HG02884 (cell line): ENCODE measurements around the gene FOXN3.

Source experiments
- ATAC-seq: cut with Tn5 transposase; IDR thresholded peaks from one replicate; pipeline ENCODE4 v1.9.1; 2021; ENCODE audit warnings: mild to moderate bottlenecking, moderate library complexity; ENCODE audit not compliant: unreplicated experiment

FOXN3 gene

DNA sequence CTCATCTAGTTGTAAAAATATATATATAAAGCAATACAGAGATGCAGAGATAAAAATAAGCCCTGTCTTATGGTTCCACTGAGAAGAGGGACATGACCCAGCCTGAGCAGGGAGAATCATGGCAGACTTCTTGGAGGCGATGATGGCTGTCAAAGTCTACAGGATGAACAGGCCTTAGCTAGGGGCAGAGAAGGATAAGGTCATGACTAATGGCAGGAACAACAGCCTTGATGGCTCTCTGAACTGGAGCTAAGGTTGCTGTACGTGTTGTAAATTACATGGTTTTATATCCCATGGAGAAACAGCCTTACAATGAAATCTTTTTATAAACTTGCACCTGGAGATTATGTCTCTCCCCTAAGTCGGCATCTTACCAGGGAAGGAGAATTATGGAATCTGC lies 32.4 kb downstream of the FOXN3 start:
- ATAC-seq, result no peak

DNA sequence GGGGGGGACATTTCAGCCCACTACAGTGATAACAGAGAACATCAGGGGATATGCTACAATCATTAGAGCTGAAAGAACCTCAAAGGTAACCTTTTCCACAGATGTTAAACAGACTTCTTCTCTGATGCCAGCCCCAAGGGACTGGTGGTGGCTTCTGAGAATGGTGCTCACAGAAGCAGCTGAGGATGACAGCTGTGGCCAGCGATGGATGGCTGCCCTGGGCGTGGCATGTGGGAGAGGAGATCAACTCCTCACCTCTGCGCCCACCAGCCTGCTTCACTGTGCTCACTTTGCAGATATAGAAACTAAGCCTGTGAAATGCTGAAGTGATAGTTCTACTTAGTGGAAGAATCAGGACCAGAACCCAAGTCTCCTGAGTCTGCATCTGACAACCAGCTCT lies 33.0 kb downstream of the FOXN3 start:
- peak; percentile 63 for ATAC-seq

DNA sequence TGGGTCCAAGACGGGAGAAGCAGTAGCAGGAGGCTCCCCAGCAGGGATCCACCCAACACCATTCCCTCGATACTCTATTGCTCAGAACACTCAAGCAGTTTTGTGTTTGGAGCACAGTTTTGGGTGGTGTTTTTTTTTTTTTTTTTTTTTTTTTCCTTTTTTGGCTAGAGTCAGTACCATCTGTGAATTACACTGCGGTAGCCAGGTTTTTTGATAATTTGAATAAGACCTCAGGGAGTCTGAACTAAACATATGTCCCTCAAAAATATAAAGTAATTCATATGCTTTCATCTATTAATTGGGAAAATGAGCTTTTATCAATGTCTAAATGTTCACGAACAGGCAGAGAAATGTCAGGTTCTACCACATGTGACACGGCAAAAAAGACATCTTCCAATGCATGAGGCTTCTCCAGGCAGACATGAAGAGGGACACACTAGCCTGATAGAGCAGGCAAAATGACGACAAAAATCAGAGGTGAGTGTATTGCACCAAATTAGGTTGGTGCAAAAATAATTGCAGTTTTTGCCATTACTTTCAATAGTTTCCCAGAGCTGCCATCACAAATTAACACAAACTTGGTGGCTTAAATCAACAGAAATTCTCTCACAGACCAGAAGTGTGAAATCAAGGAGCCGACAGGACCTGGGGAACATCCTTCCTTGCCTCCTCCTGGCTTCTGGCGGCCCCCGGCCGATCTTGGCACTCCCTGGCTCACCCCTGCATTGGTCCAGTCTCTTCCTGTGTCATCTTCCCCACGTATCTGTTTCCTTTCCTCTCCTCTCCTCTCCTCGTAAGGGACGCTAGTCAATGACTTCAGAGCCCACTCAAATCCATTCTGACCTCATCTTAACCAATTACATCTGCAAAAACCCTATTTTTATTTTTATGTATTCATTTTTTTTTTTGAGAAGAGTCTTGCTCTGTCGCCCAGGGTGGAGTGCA lies 33.9 kb downstream of the FOXN3 start:
- no peak for ATAC-seq

DNA sequence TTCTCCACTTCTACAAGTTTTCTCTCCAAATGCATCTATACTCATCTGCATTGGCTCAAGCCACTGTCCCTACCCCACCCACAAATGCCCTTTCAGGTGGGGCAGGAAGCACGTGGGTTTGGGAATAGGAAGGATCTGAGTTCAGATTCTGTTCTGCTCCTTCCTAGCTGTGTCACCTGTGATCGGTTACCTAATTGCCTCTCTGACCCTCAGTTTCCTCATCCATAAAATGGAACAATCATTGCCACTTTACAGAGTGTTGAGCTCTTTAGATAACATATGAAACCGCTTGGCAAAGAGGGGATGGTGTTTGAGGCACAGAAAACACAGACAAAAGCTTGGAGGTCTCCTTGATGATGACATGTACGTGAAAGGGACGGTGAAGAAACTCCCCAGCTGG lies 34.5 kb downstream of the FOXN3 start:
- ATAC-seq, result no peak

DNA sequence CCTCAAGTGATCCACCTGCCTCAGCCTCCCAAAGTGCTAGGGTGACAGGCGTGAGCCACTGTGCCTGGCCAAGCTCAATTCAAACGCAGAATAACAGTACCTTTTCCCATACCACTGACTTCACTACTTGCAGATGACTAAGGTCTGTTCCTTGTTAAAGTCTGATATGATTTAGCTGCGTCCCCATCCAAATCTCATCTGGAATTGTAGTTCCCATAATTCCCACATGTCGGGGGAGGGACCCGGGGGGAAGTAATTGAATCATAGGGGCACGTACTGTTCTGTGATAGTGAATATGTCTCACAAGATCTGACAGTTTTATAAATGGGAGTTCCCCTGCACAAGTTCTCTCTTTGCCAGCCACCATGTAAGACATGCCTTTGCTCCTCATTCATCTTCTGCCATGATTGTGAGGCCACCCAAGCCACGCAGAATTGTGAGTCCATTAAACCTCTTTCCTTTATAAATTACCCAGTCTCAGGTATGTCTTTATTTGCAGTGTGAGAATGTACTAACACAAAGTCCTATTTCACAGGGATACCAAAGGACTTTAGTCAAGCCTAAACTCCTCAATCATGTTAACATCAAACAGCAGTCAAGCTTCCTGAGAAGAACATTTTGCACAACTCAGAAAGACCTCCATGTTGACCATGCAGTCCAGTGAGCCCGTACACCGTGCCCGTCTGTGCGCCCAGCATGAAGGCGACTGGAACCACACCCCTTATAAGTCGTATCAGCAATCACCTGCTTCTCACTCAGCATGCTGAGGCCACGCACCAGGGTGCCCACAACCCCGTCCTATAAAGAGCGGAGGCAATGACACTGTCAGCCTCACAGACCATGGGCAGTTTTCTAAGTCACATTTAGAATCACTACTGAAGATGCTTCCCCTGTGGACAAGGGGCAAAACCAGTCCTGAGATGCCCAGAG lies 36.9 kb downstream of the FOXN3 start:
- ATAC-seq, result no peak

DNA sequence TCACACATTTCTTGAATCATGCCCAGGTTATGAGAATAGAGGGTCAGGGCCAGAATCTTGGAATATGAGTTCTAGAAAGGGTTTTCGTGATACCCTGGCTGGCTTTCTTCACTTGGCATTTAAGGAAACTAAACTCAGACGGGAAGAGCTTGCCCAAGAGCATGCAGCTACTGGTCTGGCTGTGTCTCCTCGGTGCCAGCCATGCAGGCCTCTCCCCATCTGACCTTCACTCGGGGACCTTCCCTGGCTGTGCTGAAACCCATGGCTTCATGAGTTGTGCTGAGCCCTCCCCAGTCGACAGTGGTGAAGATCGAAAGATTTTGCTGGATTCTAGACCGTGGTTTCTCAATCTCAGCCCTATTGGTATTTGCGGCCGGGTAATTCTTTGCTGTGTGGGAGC lies 38.0 kb downstream of the FOXN3 start:
- ATAC-seq, result no peak

DNA sequence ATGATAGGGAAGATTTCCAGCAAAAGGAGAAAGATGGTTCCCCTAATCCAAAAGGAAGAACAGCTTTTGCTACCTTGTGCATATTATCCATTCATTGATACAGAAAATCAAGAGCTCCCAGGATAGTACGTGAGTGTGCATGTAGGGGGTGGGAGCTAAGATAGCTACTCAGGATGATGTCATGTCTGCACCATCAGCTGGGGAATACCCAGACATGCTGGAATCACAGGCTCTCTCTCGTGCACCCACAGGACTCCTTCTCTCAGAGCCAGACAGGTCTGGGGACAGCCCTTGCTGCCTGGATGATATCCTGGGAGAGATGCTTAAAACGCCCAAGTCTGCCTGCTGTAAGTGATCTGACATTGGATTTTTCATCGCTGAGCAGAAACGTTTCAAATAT lies 38.9 kb downstream of the FOXN3 start:
- ATAC-seq, result peak; percentile 82

DNA sequence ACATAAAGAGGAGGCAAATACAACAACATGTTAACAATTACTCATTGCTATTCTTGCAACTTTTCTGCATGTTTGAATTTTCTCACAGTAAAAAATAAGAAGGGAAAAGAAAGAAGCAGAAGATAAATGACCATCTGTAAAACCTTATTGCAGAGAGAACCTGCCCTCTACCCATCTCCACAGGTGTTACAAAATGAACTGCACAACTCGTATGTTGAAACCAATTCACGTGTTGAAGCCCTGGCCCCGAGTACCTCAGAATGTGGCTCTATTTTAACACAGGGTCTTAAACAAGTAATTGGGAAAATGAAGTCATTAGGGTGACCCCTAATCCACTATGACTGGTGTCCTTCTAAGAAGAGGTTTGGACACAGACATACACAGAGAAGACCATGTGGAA lies 39.5 kb downstream of the FOXN3 start:
- no peak for ATAC-seq

DNA sequence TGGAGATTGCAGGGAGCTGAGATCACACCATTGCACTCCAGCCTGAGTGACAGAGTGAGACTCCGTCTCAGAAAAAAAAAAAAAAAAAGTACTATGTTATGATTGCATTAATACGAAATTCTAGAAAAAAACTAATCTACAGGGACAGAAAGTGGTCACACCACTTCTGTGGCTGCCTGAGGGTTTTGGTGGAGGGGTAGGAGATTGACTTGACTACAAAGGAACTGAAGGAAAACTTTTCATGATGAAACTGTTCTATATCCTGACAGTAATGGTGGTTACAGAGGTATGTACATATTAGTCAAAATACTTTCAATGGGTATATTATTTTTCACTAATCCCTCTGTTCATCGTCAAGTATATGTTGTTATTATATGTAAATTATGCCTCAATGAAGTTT lies 42.1 kb downstream of the FOXN3 start:
- no peak for ATAC-seq

DNA sequence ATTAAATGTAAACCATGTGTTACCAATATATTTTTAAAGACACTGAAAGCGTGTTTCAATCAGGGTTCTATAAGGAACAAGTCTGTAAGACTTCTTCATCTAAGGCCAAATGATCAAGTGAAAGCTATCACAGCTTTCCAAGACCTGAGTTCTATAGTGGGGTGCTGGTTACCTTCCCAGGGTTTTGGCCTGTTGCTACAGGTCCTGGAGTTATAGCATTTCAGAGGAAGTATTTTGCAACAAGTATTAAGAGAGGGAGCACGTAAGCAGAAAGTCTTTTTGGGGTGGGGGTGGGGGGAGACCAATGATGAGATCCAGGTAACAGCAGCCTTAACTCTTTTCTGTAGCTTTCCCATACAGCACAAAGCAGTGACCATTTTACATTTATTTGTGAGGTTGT lies 43.8 kb downstream of the FOXN3 start:
- ATAC-seq, result no peak

DNA sequence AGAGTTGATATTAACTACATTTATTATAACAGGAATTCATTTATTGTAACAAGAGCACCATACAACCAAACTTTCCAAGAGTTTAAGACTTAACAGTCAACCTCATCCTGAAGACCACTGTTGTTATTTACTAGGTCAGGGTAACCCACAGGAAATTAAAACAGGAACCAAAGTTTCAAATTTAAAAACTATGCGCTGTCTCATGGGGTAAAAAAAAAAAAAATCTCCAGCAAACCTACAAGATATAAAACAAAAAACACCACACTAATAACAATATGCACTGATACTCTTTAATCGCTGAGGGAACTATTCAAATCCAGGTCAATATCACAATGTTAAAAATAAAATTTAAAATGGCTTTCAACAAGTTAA lies 44.5 kb downstream of the FOXN3 start:
- no peak for ATAC-seq

DNA sequence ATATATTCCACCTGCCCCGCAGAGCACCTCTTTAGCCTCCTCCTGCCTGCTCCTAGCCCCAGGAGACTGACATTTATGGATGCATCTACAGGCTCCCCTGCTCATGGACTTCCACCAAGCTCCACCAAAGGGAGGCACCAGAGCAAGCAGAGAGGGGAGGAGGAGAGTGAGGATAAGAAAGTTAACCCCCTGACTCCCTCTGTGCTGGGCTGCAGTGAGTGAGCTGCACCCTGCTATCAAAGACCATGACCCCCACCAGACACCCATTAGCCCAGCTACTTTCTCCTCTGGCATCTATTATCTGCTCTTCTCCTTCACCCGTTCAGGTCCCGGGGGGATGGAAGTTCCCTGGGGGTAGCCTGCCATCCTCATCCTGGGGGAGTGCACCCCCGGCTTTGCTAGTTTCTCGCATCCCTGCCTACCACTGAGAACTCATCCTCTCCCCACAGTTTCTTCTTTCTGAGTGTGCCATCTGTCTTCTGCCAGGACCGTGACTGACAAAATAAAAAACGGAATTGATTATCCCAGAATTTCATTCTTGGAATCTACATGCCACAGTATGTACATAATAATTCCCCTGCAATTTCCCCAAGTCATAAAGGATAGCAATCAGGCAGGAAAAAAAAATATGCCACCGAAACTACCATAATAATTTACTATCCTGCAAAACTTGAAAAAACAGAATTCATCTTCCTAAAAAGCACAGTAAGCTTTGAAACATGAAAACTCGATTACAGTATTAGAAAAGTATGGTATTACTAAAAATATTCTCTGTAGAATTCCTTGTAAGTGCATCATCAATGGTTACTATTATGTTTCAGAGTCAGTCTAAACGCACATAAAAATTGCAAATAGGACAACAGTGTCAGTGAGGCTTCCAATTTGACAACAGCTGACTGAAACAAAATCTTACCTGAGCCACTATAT lies 45.2 kb downstream of the FOXN3 start:
- no peak for ATAC-seq

DNA sequence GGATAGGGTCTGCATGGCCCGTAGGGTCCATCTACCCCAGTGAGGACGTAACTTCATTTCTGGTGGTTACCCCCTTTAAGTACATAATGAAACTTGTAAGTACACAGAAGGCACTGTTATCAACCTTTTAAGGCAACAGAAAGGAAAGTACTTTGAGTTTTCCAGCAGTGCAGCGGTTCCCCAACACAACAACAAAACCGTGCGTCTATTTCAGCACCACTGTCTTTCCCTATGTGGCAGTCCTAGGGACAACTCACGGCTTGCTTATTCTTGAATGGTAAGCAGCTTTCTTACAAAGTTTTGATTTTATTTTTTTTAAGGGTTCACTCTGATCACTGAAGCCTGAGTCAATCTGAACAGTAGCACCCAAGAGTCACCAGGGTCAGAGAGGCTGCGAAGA lies 46.3 kb downstream of the FOXN3 start:
- no peak for ATAC-seq

DNA sequence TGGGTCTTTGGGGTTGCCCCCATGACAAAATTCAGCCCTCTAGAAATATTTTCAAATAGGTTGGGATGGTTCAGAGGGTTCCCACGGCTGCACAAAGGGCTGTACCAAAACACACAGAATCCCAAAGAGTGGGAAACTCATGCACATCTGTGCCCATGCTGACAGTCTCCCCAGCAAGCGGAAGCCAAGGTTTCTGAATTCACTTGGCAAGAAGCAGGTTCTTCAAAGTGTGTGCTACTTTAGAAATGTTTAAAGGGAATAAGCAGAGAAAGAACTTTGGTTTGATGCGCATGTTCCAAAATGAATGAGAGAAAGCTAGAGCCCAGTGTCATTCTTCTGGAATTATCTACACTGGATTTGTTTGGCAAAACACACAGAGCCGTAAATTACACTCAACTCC lies 46.7 kb downstream of the FOXN3 start:
- no peak for ATAC-seq

DNA sequence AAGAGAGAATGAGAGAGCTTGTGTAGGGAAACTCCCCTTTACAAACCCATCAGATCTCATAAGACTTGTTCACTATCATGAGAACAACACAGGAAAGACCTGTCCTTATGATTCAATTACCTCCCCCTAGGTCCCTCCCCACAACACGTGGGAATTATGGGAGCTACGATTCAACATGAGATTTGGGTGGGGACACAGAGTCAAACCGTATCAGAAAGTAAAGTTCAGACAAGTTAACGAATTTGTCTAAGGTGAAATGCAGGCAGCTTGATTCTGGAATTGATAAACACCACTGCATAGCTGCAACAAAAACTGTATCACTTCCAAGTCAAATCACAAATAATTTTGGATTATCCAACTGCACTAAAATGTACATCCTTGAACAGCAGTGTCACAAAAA lies 47.4 kb downstream of the FOXN3 start:
- no peak for ATAC-seq

DNA sequence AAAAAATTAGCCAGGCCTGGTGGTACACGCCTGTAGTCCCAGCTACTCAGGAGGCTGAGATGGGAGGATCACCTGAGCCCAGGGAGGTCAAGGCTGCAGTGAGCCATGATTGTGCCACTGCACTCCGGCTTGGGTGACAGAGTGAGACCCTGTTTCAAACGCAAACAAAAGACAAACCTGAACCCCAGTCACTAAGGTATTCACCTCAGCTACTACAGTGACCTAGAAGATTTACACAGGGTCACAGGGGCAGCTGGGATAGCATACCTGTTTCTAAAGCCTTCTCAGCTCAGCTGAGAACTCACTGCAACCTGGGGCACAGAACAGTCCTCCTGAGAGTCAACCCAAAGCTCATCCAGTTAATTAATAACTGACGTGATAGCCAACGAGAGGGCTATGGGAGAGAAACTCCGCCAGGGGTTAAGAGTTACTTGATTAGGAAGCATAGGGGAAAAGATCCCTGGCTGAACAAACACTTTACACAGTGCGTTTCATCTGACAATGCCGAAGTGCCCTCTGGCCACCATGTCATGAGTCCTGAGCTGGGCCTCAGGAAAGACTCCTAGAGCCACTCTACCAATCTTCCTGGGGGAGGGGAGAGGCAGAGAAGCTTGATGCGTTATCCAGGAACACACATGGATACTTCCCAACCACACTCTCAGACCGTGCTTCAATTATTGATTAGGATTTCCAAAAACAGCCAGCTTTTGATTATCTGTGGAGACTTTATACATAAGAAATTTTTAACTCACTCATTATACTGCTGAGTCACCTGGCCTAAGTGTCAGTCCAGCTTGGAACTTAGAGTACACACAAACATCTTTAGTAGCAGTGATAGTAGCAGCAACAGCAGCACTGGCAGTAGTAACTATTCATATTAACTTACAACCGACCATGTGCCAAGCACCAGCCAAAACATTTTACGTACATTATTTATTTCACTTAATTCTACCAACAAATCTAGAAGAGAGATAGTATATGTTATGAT lies 48.2 kb downstream of the FOXN3 start:
- ATAC-seq, result no peak

DNA sequence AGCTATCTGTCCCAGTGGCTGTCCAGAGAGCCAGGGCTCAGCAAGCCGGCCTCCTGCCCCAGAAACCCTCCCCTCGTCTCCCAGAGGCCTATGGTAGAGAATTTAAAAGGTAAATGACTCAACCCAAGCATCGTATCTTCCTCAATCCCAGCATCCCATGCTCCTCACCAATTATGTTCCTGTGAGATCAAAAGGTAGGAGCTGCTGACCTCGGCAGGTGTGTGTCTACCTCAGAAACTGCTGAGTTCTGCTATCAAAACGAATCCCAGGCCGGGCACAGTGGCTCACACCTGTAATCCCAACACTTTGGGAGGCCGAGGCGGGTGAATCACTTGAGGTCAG lies 49.3 kb downstream of the FOXN3 start:
- ATAC-seq, result no peak

DNA sequence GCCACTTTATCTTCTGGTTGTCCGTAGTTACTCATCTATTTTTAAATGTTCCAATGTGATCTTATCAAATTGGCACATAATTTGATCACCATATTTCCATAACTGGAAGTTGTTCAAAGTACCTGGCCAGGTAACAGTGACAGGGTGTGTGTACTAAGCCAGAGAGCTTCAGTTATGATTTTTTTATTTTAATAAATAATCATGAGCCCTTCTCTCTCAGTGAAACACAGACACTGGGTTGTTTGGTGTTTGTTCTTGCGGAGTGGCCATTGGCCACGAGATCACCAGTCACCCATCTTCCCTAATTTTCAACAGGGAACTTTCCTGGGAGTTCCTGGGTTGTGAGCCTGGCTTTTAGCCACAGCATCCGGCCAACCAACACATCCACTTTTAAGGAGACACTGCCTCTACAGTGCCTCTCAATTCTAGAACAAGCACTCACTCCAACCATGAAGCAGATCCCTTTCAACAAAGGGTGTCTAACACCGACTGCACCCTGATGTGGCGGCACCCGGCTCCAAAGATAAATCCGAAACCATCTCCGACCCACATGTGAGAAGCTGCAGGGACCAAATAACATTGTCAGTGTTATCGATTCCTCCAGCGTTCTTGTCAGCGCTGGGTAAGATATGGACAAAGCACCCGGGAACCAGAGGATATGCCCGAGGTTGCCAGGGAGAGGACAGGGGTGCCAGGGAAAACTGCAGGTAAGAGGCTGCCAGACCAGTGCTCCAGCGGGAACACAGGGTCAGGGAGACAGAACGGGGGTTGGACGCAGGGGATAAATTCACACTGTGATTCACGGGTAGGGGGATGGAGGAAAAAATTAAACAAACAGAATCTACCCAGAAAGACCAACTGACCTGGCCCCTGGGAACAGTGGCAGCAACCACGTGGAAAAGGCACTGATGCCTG lies 49.9 kb downstream of the FOXN3 start:
- ATAC-seq, result no peak
